Measurements from ENCODE around the gene ERCC6L2.

The ERCC6L2 gene

DNA sequence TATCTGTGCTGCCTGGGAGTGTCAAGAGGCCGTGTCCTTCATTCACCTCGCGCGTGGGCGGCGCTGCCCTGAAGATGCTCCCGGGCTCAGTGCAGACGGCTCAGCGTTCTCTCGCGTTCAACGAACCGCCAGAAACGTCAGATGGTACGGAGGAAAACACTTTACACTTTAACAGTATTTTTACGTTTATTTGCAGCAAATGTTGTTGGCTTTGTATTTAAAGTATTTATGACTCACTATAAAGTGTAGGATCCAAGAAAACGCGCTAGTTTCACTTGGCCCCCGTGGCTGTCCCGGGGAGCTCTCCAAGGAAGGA is 544 bp upstream of the ERCC6L2 start:
- Histone ChIP-seq H3F3A (ENCODE audit: control insufficient read depth, insufficient read depth) (peaks cover 8% of the 10 kb centered on the region), H3K27ac (ENCODE audit: low read depth, low read length) (no peak overlapping the region), H3K4me3 (ENCODE audit: low read length) (no peak overlapping the region), H3K9me3 (ENCODE audit: control insufficient read depth, insufficient read depth, low read length) (no peaks in the 10 kb centered on the region), H3K4me1 (ENCODE audit: control insufficient read depth, low read length) (peaks cover 16% of the 10 kb centered on the region), H4K20me1 (ENCODE audit: control insufficient read depth, insufficient read depth, low read depth, low read length) (no peaks in the 10 kb centered on the region), H3K4me2 (ENCODE audit: low read length) (no peak overlapping the region), H3K79me2 (ENCODE audit: control insufficient read depth, low read length) (peaks cover 41% of the 10 kb centered on the region), H3K9me2 (replicated peaks; ENCODE audit: control insufficient read depth, low read length) (no peaks in the 10 kb centered on the region), H3K36me3 (ENCODE audit: control insufficient read depth, low read length) (peaks cover 49% of the 10 kb centered on the region), H3K27me3 (ENCODE audit: control insufficient read depth, low read length) (no peaks in the 10 kb centered on the region)
- TF ChIP-seq EZH2phosphoT487 (IDR thresholded peaks at IDR 0.05; ENCODE audit: borderline replicate concordance, low read length): no peak
- TF ChIP-seq, protein P1, sequence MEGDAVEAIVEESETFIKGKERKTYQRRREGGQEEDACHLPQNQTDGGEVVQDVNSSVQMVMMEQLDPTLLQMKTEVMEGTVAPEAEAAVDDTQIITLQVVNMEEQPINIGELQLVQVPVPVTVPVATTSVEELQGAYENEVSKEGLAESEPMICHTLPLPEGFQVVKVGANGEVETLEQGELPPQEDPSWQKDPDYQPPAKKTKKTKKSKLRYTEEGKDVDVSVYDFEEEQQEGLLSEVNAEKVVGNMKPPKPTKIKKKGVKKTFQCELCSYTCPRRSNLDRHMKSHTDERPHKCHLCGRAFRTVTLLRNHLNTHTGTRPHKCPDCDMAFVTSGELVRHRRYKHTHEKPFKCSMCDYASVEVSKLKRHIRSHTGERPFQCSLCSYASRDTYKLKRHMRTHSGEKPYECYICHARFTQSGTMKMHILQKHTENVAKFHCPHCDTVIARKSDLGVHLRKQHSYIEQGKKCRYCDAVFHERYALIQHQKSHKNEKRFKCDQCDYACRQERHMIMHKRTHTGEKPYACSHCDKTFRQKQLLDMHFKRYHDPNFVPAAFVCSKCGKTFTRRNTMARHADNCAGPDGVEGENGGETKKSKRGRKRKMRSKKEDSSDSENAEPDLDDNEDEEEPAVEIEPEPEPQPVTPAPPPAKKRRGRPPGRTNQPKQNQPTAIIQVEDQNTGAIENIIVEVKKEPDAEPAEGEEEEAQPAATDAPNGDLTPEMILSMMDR (IDR thresholded peaks at IDR 0.05; ENCODE audit: low read depth, low read length, poor library complexity, severe bottlenecking): no peak

DNA sequence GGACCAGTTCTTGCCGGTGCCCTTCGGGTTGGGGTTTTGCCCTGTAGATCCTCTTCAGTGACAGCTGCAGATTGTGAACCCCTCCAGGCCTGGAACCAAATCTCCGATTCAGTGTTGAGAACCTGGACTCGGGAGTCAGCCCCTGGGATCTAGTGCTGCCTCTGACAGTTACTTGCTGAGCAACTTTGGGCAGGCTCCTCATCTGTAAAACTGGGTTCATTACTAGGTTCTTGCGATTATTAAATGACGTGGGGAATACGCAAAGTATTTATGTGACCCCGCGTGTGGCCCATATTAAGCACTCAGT is 600 bp downstream of the ERCC6L2 start:
- peaks cover 16% of the 10 kb centered on the region for H3K4me1 ChIP-seq (ENCODE audit: control insufficient read depth, low read length)
- H3K4me2 ChIP-seq (ENCODE audit: low read length): no peak overlapping the region
- no peaks in the 10 kb centered on the region for H4K20me1 ChIP-seq (ENCODE audit: control insufficient read depth, insufficient read depth, low read depth, low read length)
- TF ChIP-seq, protein P1 (IDR thresholded peaks at IDR 0.05; ENCODE audit: low read depth, low read length, poor library complexity, severe bottlenecking): no peak
- no peak for TF ChIP-seq EZH2phosphoT487 (IDR thresholded peaks at IDR 0.05; ENCODE audit: borderline replicate concordance, low read length)
- peaks cover 48% of the 10 kb centered on the region for H3K36me3 ChIP-seq (ENCODE audit: control insufficient read depth, low read length)
- H3K79me2 ChIP-seq (ENCODE audit: control insufficient read depth, low read length): peaks cover 52% of the 10 kb centered on the region
- H3K9me3 ChIP-seq (ENCODE audit: control insufficient read depth, insufficient read depth, low read length): no peaks in the 10 kb centered on the region
- H3K4me3 ChIP-seq (ENCODE audit: low read length): no peak overlapping the region
- no peaks in the 10 kb centered on the region for H3K9me2 ChIP-seq (replicated peaks; ENCODE audit: control insufficient read depth, low read length)
- no peaks in the 10 kb centered on the region for H3K27me3 ChIP-seq (ENCODE audit: control insufficient read depth, low read length)
- H3F3A ChIP-seq (ENCODE audit: control insufficient read depth, insufficient read depth): peaks cover 8% of the 10 kb centered on the region
- no peak overlapping the region for H3K27ac ChIP-seq (ENCODE audit: low read depth, low read length)

DNA sequence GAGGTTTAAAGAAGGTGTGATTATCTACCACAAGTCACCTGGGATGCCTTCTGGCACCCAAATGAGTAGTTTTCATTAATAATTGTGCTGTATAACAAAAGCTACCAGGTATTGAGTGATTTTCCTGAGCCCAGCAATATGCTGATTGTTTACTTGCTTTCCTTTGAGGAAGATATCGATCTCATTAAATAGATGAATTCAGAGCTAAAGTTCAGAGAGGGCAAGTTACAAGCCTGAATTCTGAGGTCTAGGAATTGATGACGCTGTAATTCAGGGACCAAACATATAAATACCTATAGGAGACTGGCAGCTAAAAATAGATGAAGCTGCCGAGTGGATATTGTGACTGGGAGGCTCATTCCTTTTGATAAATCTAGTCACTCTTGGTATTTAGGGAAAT is 1.1 kb downstream of the ERCC6L2 start:
- TF ChIP-seq, protein P1 (IDR thresholded peaks at IDR 0.05; ENCODE audit: low read depth, low read length, poor library complexity, severe bottlenecking): no peak
- H3K9me2 ChIP-seq (replicated peaks; ENCODE audit: control insufficient read depth, low read length): no peaks in the 10 kb centered on the region
- H3K4me3 ChIP-seq (ENCODE audit: low read length): no peak overlapping the region
- H3K79me2 ChIP-seq (ENCODE audit: control insufficient read depth, low read length): peaks cover 57% of the 10 kb centered on the region
- no peak overlapping the region for H3K4me2 ChIP-seq (ENCODE audit: low read length)
- H4K20me1 ChIP-seq (ENCODE audit: control insufficient read depth, insufficient read depth, low read depth, low read length): no peaks in the 10 kb centered on the region
- H3K27me3 ChIP-seq (ENCODE audit: control insufficient read depth, low read length): no peaks in the 10 kb centered on the region
- no peaks in the 10 kb centered on the region for H3K9me3 ChIP-seq (ENCODE audit: control insufficient read depth, insufficient read depth, low read length)
- H3K4me1 ChIP-seq (ENCODE audit: control insufficient read depth, low read length): peaks cover 16% of the 10 kb centered on the region
- H3K27ac ChIP-seq (ENCODE audit: low read depth, low read length): no peak overlapping the region
- peaks cover 49% of the 10 kb centered on the region for H3K36me3 ChIP-seq (ENCODE audit: control insufficient read depth, low read length)
- H3F3A ChIP-seq (ENCODE audit: control insufficient read depth, insufficient read depth): peaks cover 8% of the 10 kb centered on the region

DNA sequence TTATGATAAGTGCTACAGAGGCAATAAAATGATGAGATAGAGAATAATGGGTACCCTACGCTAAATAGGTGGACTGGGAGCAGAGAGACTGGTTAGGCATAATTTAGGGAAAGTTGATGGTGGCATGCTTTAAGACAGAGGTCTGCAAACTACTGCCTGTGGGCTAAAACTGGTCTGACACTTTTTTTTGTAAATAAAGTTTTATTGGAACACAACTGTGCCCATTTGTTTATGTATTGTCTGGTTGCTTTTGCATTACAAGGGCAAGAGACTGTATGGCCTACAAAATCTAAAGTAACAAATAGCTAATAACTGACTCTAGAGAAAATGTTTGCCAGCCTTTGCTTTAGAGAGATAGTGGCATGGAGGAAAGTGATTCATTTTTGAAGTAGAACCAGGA is 2.5 kb downstream of the ERCC6L2 start:
- Histone ChIP-seq H3K9me3 (ENCODE audit: control insufficient read depth, insufficient read depth, low read length) (no peaks in the 10 kb centered on the region), H3K27ac (ENCODE audit: low read depth, low read length) (no peak overlapping the region), H3K4me2 (ENCODE audit: low read length) (no peak overlapping the region), H4K20me1 (ENCODE audit: control insufficient read depth, insufficient read depth, low read depth, low read length) (no peaks in the 10 kb centered on the region), H3K27me3 (ENCODE audit: control insufficient read depth, low read length) (no peaks in the 10 kb centered on the region), H3K4me1 (ENCODE audit: control insufficient read depth, low read length) (peaks cover 20% of the 10 kb centered on the region), H3K79me2 (ENCODE audit: control insufficient read depth, low read length) (peaks cover 63% of the 10 kb centered on the region), H3F3A (ENCODE audit: control insufficient read depth, insufficient read depth) (peaks cover 4% of the 10 kb centered on the region; the same call in 1 of the 2 replicates), H3K36me3 (ENCODE audit: control insufficient read depth, low read length) (peaks cover 51% of the 10 kb centered on the region), H3K9me2 (replicated peaks; ENCODE audit: control insufficient read depth, low read length) (no peaks in the 10 kb centered on the region), H3K4me3 (ENCODE audit: low read length) (no peak overlapping the region)
- TF ChIP-seq, protein P1 (IDR thresholded peaks at IDR 0.05; ENCODE audit: low read depth, low read length, poor library complexity, severe bottlenecking): no peak
- no peak for TF ChIP-seq EZH2phosphoT487 (IDR thresholded peaks at IDR 0.05; ENCODE audit: borderline replicate concordance, low read length)

Data from DOHH2 (cell line).